SU-DHL-6 (cell line): ENCODE measurements around the gene BRAP.

Experiments
- H2AFZ ChIP-seq: fragments of 200-600 bp; sonication (generic); 2 replicates; pipeline ENCODE4 v1.6.1; 2014; ENCODE audit warnings: low read depth, mild to moderate bottlenecking, moderate library complexity, mixed read lengths, antibody characterized with exemption, low read length; ENCODE audit not compliant: severe bottlenecking
- H3F3A ChIP-seq: fragments of 200-600 bp; shearing (Covaris generic); 2 replicates; pipeline ENCODE4 v1.6.0; 2016; ENCODE audit warnings: antibody characterized with exemption, mild to moderate bottlenecking; ENCODE audit not compliant: insufficient read depth
- H3K27ac ChIP-seq: fragments of 200-600 bp; sonication (generic); 2 replicates; pipeline ENCODE4 v1.5.1; 2016; ENCODE audit warnings: low read depth, mild to moderate bottlenecking, low read length, moderate library complexity, mixed read lengths
- H3K27me3 ChIP-seq: fragments of 200-600 bp; sonication (generic), shearing (Covaris generic); 2 replicates; pipeline ENCODE4 v1.6.0; 2014; ENCODE audit warnings: mild to moderate bottlenecking, low read length
- H3K36me3 ChIP-seq: fragments of 200-600 bp; sonication (generic); 2 replicates; pipeline ENCODE4 v1.6.1; 2014; ENCODE audit warnings: mild to moderate bottlenecking, low read length, mixed read lengths
- H3K4me2 ChIP-seq: fragments of 300-600, 200-600 bp; shearing (Covaris generic), sonication (generic); 2 replicates; pipeline ENCODE4 v1.6.0; 2014; ENCODE audit warnings: low read length, low read depth, mild to moderate bottlenecking; ENCODE audit not compliant: poor library complexity, severe bottlenecking
- H3K4me3 ChIP-seq: fragments of 200-600 bp; sonication (generic); 2 replicates; pipeline ENCODE4 v1.5.1; 2014; ENCODE audit warnings: antibody characterized with exemption, low read length, mild to moderate bottlenecking, mixed read lengths; ENCODE audit not compliant: insufficient read depth, poor library complexity, severe bottlenecking
- H3K79me2 ChIP-seq: fragments of 200-600 bp; sonication (generic); 2 replicates; pipeline ENCODE4 v1.6.1; 2014; ENCODE audit warnings: mild to moderate bottlenecking, low read length, moderate library complexity; ENCODE audit not compliant: insufficient read depth
- H3K9ac ChIP-seq: fragments of 200-600 bp; sonication (generic); 2 replicates; pipeline ENCODE4 v1.7.0; 2014; ENCODE audit warnings: mild to moderate bottlenecking, low read length
- H3K9me2 ChIP-seq: fragments of 200-600 bp; sonication (generic); replicated peaks from 2 replicates; pipeline ENCODE4 v1.6.1; 2014; ENCODE audit warnings: low read length; ENCODE audit not compliant: insufficient read depth
- H3K9me3 ChIP-seq: fragments of 200-600 bp; sonication (generic); 2 replicates; pipeline ENCODE4 v1.6.1; 2014; ENCODE audit warnings: low read length, mixed read lengths; ENCODE audit not compliant: insufficient read depth
- H4K20me1 ChIP-seq: fragments of 200-600 bp; sonication (generic); 2 replicates; pipeline ENCODE4 v1.6.1; 2014; ENCODE audit warnings: low read depth, mild to moderate bottlenecking, antibody characterized with exemption, low read length, moderate library complexity, mixed read lengths
- EZH2phosphoT487 ChIP-seq: fragments of 200-600 bp; sonication (generic), shearing (Covaris generic); conservative IDR thresholded peaks from 2 replicates; pipeline ENCODE4 v1.6.1; 2018; ENCODE audit warnings: mild to moderate bottlenecking, antibody characterized with exemption, low read length, moderate library complexity, mixed read lengths
- TF ChIP-seq, protein P1 (sequence below): fragments of 200-600 bp; sonication (generic); IDR thresholded peaks from one replicate; pipeline ENCODE4 v1.5.1; 2017; ENCODE audit warnings: antibody characterized with exemption, mild to moderate bottlenecking, low read length, moderate library complexity; ENCODE audit not compliant: insufficient read depth, poor library complexity, severe bottlenecking

The BRAP gene

DNA sequence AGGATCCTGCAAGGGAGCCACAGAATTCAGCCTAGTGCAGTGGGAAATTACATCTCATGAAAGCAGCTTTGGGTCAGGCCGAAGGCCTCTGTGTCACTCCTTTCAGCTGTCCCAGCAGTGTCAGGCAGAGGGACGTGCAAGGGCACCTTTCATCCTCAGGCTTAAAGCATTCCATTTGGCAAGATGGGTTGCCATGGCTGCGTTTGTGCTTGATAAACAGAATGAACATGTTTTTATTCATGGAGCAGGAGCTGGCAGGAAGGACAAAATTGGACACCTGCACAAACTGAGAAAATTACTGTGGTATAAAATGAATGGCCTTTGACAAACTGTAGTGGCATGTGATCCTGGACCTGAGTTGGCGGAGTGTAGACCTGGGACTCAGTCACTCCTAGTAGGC lies 29.5 kb upstream of the BRAP start:
- H3K9ac ChIP-seq: no peak overlapping the region
- H3K79me2 ChIP-seq: no peaks in the 10 kb centered on the region
- H3K4me2 ChIP-seq: no peak overlapping the region
- H3K9me3 ChIP-seq: no peaks in the 10 kb centered on the region
- 0 out of 2 replicates have a peak, but pooled peaks cover 2% of the 10 kb centered on the region for H3K36me3 ChIP-seq
- H3K27me3 ChIP-seq: no peaks in the 10 kb centered on the region
- H4K20me1 ChIP-seq: no peaks in the 10 kb centered on the region
- TF ChIP-seq, protein P1, sequence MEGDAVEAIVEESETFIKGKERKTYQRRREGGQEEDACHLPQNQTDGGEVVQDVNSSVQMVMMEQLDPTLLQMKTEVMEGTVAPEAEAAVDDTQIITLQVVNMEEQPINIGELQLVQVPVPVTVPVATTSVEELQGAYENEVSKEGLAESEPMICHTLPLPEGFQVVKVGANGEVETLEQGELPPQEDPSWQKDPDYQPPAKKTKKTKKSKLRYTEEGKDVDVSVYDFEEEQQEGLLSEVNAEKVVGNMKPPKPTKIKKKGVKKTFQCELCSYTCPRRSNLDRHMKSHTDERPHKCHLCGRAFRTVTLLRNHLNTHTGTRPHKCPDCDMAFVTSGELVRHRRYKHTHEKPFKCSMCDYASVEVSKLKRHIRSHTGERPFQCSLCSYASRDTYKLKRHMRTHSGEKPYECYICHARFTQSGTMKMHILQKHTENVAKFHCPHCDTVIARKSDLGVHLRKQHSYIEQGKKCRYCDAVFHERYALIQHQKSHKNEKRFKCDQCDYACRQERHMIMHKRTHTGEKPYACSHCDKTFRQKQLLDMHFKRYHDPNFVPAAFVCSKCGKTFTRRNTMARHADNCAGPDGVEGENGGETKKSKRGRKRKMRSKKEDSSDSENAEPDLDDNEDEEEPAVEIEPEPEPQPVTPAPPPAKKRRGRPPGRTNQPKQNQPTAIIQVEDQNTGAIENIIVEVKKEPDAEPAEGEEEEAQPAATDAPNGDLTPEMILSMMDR: no peak
- TF ChIP-seq EZH2phosphoT487: no peak
- H3K9me2 ChIP-seq: no peaks in the 10 kb centered on the region
- no peak overlapping the region for H3K4me3 ChIP-seq
- H2AFZ ChIP-seq: no peak overlapping the region
- H3F3A ChIP-seq: peaks cover under 1% of the 10 kb centered on the region; the same call in 1 of the 2 replicates
- no peak overlapping the region for H3K27ac ChIP-seq

DNA sequence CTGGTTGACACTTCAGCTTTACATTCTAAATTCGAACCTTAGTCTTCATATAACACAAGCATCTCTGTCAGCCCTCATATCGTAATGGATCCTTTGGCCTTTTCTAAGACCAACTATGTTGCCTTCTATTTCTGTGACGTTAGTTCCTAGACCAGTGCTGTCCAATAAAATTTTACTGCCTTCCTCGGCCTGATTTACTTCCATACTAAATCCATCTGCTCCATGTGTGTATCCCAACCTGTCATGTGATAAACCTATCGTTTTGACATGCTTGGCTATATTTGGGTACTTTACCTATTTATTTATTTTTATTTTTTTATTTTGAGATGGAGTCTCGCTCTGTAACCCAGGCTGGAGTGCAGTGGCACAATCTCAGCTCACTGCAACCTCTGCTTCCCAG lies 20.4 kb upstream of the BRAP start:
- no peaks in the 10 kb centered on the region for H3K27me3 ChIP-seq
- 0 out of 2 replicates have a peak, but pooled peaks cover 3% of the 10 kb centered on the region for H3K36me3 ChIP-seq

DNA sequence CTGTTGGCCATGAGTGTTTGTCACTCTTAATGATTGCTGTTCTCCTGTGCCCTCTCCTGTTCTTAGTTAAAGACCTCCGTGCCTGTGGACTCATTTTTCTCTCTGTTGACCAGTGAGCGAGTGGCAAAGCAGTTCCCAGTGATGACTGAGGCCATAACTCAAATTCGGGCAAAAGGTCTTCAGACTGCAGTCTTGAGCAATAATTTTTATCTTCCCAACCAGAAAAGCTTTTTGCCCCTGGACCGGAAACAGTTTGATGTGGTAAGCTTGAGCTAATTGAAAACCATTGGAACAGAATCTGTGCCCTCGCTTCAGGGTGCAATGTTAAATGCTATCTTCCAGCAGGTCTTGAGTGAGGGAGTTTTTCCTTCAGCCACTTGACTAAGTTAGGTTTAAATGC lies 19.9 kb upstream of the BRAP start:
- Histone ChIP-seq H2AFZ (no peak overlapping the region), H3K4me2 (no peak overlapping the region), H3F3A (0 out of 2 replicates have a peak, but pooled peaks cover 3% of the 10 kb centered on the region), H3K9me3 (no peaks in the 10 kb centered on the region), H3K27me3 (no peaks in the 10 kb centered on the region), H3K9me2 (no peaks in the 10 kb centered on the region), H3K27ac (no peak overlapping the region), H3K4me3 (no peak overlapping the region), H3K36me3 (0 out of 2 replicates have a peak, but pooled peaks cover 3% of the 10 kb centered on the region), H4K20me1 (no peaks in the 10 kb centered on the region), H3K79me2 (no peaks in the 10 kb centered on the region), H3K9ac (no peak overlapping the region)
- TF ChIP-seq, protein P1: no peak
- no peak for TF ChIP-seq EZH2phosphoT487

More for the DNA sequence above, 20.4 kb upstream of the BRAP start:
- H3K4me2 ChIP-seq: no peak overlapping the region
- no peaks in the 10 kb centered on the region for H4K20me1 ChIP-seq
- H3K4me3 ChIP-seq: no peak overlapping the region
- H3K79me2 ChIP-seq: no peaks in the 10 kb centered on the region
- no peak overlapping the region for H3K9ac ChIP-seq
- 0 out of 2 replicates have a peak, but pooled peaks cover 3% of the 10 kb centered on the region for H3F3A ChIP-seq
- no peak overlapping the region for H2AFZ ChIP-seq
- H3K9me2 ChIP-seq: no peaks in the 10 kb centered on the region
- H3K27ac ChIP-seq: no peak overlapping the region
- no peaks in the 10 kb centered on the region for H3K9me3 ChIP-seq
- TF ChIP-seq EZH2phosphoT487: no peak
- TF ChIP-seq, protein P1: no peak
